Activated CD8-positive, alpha-beta memory T cell treated with anti-CD3 and anti-CD28 coated beads for 4 hours (primary cell): ENCODE results near the gene ANKRD13C.
A peak's percentile ranks its signal among the peaks of the same experiment; 100 is the strongest.

Experiments
- DNase-seq, 2 donors: peaks; one replicate each; pipeline ENCODE4 v3.0.0-alpha.2; 2020; ENCODE audit warnings: low read depth in 2 of 2

The ANKRD13C gene

DNA sequence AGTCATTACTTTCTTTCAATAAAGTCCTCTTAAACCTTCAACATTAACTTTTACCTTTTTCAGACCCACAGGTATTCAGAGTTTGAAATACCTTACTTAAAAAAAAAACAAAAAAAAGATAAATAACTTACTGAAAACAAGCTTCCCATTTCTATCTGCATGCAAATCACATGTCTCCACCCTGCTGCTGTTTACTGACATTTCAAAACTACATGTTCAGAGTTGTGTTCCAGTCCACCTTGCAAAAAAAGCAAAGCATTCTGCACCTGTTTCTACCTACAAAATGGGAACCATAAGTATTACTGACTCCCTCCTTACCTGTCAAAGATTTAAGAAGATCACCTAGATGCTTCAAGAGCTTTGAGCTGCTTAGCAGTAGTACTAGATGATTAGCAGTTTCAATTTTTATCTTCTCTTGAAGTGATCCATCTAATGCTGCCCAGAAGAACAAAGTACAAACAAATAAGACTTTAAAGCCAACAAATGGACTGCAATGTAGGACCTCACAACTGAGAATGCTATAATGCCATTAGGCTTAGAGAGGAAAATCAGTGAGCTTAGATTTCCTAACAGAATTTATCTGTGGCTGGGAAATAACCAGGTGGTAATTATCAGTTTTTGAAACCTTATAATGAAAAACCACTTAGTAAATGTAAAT is 61.2 kb downstream of the ANKRD13C start:
- DNase-seq, result no peak

DNA sequence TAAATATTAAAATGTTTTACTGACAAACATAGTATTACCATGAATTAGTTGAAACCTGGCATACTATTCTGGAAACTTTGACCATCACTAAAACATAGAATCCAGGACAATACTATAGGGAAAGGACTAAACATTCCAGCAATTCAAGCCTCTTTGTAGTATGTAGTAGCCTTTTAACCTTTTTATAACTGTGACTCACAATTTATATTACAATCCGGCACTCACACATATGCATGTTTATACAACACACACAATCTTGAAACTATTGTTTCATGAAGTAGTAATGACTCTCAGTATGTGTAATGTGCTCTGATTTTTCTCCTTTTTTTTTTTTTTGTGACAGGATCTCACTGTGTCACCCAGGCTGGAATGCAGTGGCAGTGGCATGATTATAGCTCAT is 64.3 kb downstream of the ANKRD13C start:
- no peak for DNase-seq

DNA sequence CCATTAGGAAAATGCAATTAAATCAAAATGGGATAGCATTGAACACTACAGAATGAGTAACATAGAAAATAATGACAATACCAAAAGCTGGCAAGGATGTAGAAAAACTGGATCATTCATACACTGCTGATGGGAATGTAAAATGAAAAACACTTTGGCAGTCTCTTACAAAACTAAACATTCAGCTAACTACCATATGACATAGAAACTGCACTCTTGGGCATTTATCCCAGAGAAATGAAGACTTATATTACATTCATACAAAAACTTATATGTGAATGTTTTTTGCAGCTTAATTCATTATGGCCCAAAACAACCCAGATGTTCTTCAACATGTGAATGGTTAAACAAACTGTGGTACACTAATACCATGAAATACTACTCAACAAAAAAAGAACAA is 66.4 kb downstream of the ANKRD13C start:
- no peak for DNase-seq

DNA sequence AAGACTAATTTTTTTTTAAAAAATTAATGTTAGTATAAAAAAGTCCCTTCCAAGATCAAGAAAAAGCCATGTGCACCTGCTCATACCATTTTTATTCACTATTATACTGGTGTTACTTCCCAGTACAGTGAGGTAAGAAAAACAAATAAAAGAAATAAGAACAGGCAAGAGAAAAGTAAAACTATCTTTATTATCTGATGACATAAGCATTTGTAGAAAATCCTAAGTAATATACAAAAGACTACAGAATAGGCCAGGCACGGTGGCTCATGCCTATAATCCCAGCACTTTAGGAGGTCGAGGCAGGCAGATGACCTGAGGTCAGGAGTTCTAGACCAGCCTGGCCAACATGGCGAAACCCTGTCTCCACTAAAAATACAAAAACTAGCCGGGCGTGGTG is 68.1 kb downstream of the ANKRD13C start:
- DNase-seq, result no peak

GRCh38 chr1:70284366-70284765 is 70.2 kb downstream of the ANKRD13C start:
- DNase-seq, result no peak

- DNase-seq, result no peak
Observed at GRCh38 chr1:70278710-70279109, 75.8 kb downstream of the ANKRD13C start.

DNA sequence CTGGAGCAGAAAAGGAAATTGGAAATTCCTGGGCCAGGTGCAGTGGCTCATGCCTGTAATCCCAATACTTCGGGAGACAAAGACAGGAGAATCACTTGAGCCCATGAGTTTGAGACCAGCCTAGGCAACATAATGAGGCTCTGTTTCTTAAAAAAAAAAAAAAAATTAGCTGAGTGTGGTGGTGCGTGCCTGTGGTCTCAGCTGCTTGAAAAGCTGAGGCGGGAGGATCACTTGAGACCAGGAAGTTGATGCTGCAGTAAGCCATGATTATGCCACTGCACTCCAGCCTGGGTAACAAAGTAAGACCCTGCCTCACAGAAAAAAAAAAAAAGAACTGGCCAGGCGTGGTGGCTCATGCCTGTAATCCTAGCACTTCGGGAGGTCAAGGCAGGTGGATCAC is 76.6 kb downstream of the ANKRD13C start:
- no peak for DNase-seq

- no peak for DNase-seq
Observed at GRCh38 chr1:70265946-70266345, 88.6 kb downstream of the ANKRD13C start.

- no peak for DNase-seq
Observed at GRCh38 chr1:70264839-70265238, 89.7 kb downstream of the ANKRD13C start.

DNA sequence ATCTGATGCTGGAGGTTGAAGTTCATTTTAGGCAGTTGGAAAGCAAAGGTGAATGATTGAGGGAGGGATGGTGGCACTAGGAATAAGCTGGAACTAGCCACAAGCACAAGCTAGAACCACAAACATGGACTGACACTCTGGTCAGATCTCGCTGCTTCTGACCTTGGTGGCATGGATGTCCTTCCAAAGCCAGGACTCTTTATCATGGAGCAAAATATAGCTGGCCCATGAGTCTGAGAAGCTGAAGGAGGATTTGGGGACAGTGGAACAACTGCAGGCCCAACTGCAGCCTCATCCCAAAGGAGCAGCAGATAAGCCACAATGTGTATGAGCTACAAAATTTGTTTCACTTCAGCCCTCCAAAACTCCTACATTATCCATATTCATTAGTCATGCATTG is 97.9 kb downstream of the ANKRD13C start:
- no peak for DNase-seq

DNA sequence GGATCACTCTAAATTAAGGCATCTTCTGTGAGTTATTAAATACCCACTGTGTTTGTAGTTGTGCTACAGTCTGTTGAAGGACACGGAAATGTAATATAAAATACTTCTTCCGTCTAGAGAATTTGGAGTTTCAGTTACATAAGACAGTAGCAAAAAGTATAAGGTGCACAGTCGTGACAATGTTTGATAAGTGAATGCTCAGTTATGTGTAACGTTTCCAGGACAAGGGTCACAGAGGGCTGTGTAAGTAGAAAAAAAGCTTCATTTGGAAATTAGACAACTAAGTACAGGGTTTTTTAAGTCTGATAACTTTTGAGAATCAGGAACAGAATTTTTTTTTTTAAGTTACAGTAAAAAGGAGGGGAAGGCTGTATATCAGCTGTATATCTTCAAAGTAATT is 105.8 kb downstream of the ANKRD13C start:
- no peak for DNase-seq

GRCh38 chr1:70247768-70248167 is 106.8 kb downstream of the ANKRD13C start:
- DNase-seq, result no peak

- DNase-seq, result no peak
Observed at GRCh38 chr1:70247122-70247521, 107.4 kb downstream of the ANKRD13C start.

- no peak for DNase-seq
Observed at GRCh38 chr1:70239940-70240339, 114.6 kb downstream of the ANKRD13C start.

DNA sequence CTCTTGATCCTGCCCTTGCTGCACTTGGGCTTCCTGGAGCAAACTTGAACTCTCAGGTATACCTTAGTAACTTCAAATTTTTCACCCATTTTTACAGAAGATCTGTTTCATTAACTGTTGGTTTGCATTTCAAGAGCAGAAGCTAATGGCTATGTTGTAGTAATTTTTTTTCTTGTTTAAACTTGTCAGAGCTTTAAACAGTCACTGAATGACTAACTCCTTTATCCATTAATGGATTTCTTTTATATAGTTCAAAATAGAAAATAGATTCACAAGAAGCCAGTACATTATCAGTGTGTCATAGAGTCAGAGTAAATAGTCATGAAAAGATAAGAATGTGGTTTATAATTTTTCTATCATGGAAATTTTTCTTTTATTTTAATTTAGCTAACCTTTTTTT is 119.8 kb downstream of the ANKRD13C start:
- no peak for DNase-seq

DNA sequence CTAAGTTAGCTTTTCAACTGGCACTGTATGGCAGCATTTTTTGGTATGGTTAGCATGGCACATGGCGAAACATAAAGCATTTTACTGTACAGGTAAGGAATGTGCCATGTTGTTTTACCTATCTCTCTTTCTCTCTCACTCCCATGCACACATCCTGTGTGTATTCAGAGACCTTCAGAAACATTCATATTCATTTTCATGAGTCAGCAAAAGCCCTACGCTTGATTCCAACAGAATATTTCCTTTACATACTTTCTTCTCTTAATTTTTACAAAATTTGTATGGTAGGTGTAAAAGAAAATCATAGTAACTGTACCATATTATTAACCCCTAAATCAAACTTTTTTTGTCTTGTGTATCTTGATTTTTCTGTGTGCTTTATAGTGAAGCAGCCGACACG is 123.0 kb downstream of the ANKRD13C start:
- DNase-seq, result no peak

GRCh38 chr1:70228670-70229069 is 125.9 kb downstream of the ANKRD13C start:
- DNase-seq, result no peak

DNA sequence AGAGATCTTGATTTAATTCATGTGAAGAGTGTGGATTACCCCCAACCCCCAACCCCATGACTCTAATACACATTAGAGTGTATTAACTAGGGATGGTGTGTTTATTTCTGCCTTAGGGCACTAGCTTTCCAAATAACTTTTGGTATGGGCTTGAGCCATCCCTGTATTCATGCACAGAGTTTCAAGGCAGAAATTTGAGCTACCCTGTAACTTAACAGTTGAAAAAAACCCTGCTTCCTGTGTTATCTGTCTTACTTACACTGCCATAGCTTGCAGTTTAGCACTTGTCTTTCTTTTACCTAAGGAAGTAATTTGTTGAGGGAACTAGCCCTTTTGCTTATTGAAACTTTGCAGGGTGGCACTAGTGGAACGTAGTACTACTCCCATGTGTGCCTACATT is 127.1 kb downstream of the ANKRD13C start:
- no peak for DNase-seq

GRCh38 chr1:70224954-70225353 is 129.6 kb downstream of the ANKRD13C start:
- DNase-seq, result no peak

DNA sequence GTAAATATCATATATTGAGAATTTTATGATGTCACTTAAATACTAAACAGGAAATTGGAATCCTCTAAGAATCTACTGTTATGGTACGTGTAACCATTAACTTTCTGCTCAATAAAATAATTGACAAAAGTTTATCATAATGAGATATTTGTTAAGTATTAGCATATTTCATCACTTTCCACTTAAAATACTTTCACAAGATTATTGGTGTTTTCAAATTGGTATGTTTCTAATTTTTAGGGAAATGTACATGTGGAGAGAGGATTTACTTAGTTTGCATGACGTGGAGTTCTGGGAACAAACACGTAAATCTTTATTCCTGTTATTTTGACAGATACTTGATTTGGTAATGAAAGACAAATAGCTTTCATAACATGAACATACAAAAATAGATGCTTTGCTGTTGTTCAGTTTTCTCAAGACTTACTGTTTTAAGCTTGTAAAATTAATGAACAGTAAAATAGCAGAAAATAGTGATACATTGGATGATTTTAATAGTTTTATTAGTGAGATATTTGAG is 131.7 kb downstream of the ANKRD13C start:
- DNase-seq, result no peak

- peak; percentile 92 to 93 for DNase-seq
Observed at GRCh38 chr1:70221238-70222121, 133.0 kb downstream of the ANKRD13C start, which contains the start of gene SRSF11. Gene SRSF11, plus strand, starts transcription at chr1:70221380. Its CDS starts 257 bp downstream, at chr1:70221637.

- DNase-seq, result no peak
Observed at GRCh38 chr1:70220517-70221237, 133.8 kb downstream of the ANKRD13C start.
